HEK293 (cell line): ENCODE data around the gene USP36.

Experiments used
- CTCF ChIA-PET: fragments of 350-600 bp; formaldehyde crosslinking; extraction: SDS; loops from one replicate; lab custom pipeline; 2021; ENCODE audit warnings: antibody characterized with exemption; lab: Yijun Ruan, JAX
- POLR2A ChIA-PET: fragments of 300-600 bp; formaldehyde crosslinking; extraction: SDS; loops from one replicate; lab custom pipeline; 2020; ENCODE audit warnings: antibody characterized with exemption, inconsistent platforms; lab: Yijun Ruan, JAX
- H3K27ac ChIP-seq: fragments of 200-500 bp; sonication (Bioruptor generic); 2 replicates; pipeline ENCODE4 v1.5.1; 2014; ENCODE audit warnings: low read depth, low read length, control low read depth, inconsistent platforms; ENCODE audit errors: extremely low read depth
- H3K36me3 ChIP-seq, 2 experiments: fragments of 200-500 bp in 1 of 2; sonication (Bioruptor generic) in 1 of 2; 1 replicate in 1 of 2; 2 replicates in 1 of 2; pipeline ENCODE4 v1.5.1; 2014 to 2017; ENCODE audit warnings: inconsistent platforms in 2 of 2, low read length in 2 of 2; ENCODE audit not compliant: control insufficient read depth in 2 of 2, insufficient read depth in 1 of 2
- H3K4me1 ChIP-seq: fragments of 200-500 bp; sonication (Bioruptor generic); 2 replicates; pipeline ENCODE4 v1.5.1; 2014; ENCODE audit warnings: mild to moderate bottlenecking, low read length, inconsistent platforms; ENCODE audit not compliant: control insufficient read depth, insufficient read depth
- H3K4me3 ChIP-seq: 2 replicates; pipeline ENCODE4 v1.5.1; 2011; ENCODE audit warnings: low read depth, mild to moderate bottlenecking, control low read depth, low read length, moderate library complexity
- H3K9me3 ChIP-seq: fragments of 200-500 bp; sonication (Bioruptor generic); 2 replicates; pipeline ENCODE4 v1.5.1; 2014; ENCODE audit warnings: low read depth, low read length, inconsistent platforms; ENCODE audit not compliant: control insufficient read depth, insufficient read depth
- GLIS1 ChIP-seq: fragments of 450-650 bp; formaldehyde crosslinking; IDR thresholded peaks from 2 replicates; pipeline ENCODE4 v1.5.1; 2016; ENCODE audit warnings: missing biosample characterization, missing genetic modification characterization
- SCRT2 ChIP-seq: fragments of 450-650 bp; formaldehyde crosslinking; IDR thresholded peaks from 2 replicates; pipeline ENCODE4 v1.5.1; 2016; ENCODE audit warnings: missing biosample characterization, missing genetic modification characterization
- SP2 ChIP-seq: fragments of 450-650 bp; formaldehyde crosslinking; IDR thresholded peaks from 2 replicates; pipeline ENCODE4 v1.5.1; 2016; ENCODE audit warnings: missing biosample characterization, missing genetic modification characterization
- ZBTB20 ChIP-seq: fragments of 450-650 bp; formaldehyde crosslinking; IDR thresholded peaks from 2 replicates; pipeline ENCODE4 v1.5.1; 2016; ENCODE audit warnings: missing biosample characterization, missing genetic modification characterization
- ZNF280C ChIP-seq: fragments of 450-650 bp; formaldehyde crosslinking; IDR thresholded peaks from 2 replicates; pipeline ENCODE4 v1.5.1; 2016; ENCODE audit warnings: missing biosample characterization, missing genetic modification characterization
- ZNF292 ChIP-seq: fragments of 450-650 bp; formaldehyde crosslinking; IDR thresholded peaks from 2 replicates; pipeline ENCODE4 v1.5.1; 2016; ENCODE audit warnings: low read depth, missing biosample characterization, missing genetic modification characterization, borderline replicate concordance
- ZNF324 ChIP-seq: fragments of 450-650 bp; formaldehyde crosslinking; IDR thresholded peaks from 2 replicates; pipeline ENCODE4 v1.5.1; 2016; ENCODE audit warnings: missing biosample characterization, missing genetic modification characterization
- ZNF555 ChIP-seq: fragments of 450-650 bp; formaldehyde crosslinking; conservative IDR thresholded peaks from 2 replicates; pipeline ENCODE4 v1.5.1; 2017; ENCODE audit warnings: missing biosample characterization, mild to moderate bottlenecking, missing genetic modification characterization, inconsistent platforms
- ZNF561 ChIP-seq: fragments of 450-650 bp; IDR thresholded peaks from 2 replicates; pipeline ENCODE4 v1.5.1; 2018; ENCODE audit warnings: missing biosample characterization, missing genetic modification characterization, borderline replicate concordance
- ZNF677 ChIP-seq: fragments of 450-650 bp; IDR thresholded peaks from 2 replicates; pipeline ENCODE4 v1.5.0; 2018; ENCODE audit warnings: missing biosample characterization, mild to moderate bottlenecking, missing genetic modification characterization, moderate library complexity
- ZSCAN23 ChIP-seq: fragments of 450-650 bp; formaldehyde crosslinking; IDR thresholded peaks from 2 replicates; pipeline ENCODE4 v1.5.1; 2016; ENCODE audit warnings: missing biosample characterization, missing genetic modification characterization
- TF ChIP-seq, protein P1 (sequence below): fragments of 450-650 bp; formaldehyde crosslinking; IDR thresholded peaks from 2 replicates; pipeline ENCODE4 v1.5.1; 2016; ENCODE audit warnings: missing biosample characterization, missing genetic modification characterization, borderline replicate concordance
- TF ChIP-seq, protein P2 (sequence below): fragments of 450-650 bp; formaldehyde crosslinking; IDR thresholded peaks from 2 replicates; pipeline ENCODE4 v1.5.1; 2016; ENCODE audit warnings: missing biosample characterization, missing genetic modification characterization
- TF ChIP-seq, protein P3 (sequence below): fragments of 450-650 bp; formaldehyde crosslinking; IDR thresholded peaks from 2 replicates; pipeline ENCODE4 v1.5.1; 2016; ENCODE audit warnings: missing biosample characterization, missing genetic modification characterization, borderline replicate concordance

USP36 gene

GRCh38 chr17:78818932-78819331 lies 21.7 kb downstream of the USP36 start (continued):
- TF ChIP-seq, protein P1, sequence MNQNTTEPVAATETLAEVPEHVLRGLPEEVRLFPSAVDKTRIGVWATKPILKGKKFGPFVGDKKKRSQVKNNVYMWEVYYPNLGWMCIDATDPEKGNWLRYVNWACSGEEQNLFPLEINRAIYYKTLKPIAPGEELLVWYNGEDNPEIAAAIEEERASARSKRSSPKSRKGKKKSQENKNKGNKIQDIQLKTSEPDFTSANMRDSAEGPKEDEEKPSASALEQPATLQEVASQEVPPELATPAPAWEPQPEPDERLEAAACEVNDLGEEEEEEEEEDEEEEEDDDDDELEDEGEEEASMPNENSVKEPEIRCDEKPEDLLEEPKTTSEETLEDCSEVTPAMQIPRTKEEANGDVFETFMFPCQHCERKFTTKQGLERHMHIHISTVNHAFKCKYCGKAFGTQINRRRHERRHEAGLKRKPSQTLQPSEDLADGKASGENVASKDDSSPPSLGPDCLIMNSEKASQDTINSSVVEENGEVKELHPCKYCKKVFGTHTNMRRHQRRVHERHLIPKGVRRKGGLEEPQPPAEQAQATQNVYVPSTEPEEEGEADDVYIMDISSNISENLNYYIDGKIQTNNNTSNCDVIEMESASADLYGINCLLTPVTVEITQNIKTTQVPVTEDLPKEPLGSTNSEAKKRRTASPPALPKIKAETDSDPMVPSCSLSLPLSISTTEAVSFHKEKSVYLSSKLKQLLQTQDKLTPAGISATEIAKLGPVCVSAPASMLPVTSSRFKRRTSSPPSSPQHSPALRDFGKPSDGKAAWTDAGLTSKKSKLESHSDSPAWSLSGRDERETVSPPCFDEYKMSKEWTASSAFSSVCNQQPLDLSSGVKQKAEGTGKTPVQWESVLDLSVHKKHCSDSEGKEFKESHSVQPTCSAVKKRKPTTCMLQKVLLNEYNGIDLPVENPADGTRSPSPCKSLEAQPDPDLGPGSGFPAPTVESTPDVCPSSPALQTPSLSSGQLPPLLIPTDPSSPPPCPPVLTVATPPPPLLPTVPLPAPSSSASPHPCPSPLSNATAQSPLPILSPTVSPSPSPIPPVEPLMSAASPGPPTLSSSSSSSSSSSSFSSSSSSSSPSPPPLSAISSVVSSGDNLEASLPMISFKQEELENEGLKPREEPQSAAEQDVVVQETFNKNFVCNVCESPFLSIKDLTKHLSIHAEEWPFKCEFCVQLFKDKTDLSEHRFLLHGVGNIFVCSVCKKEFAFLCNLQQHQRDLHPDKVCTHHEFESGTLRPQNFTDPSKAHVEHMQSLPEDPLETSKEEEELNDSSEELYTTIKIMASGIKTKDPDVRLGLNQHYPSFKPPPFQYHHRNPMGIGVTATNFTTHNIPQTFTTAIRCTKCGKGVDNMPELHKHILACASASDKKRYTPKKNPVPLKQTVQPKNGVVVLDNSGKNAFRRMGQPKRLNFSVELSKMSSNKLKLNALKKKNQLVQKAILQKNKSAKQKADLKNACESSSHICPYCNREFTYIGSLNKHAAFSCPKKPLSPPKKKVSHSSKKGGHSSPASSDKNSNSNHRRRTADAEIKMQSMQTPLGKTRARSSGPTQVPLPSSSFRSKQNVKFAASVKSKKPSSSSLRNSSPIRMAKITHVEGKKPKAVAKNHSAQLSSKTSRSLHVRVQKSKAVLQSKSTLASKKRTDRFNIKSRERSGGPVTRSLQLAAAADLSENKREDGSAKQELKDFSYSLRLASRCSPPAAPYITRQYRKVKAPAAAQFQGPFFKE (tag by site-specific recombination): no peak
- no peak for TF ChIP-seq GLIS1
- no peak for TF ChIP-seq ZNF555 (tag by site-specific recombination)
- TF ChIP-seq ZNF561 (tag by site-specific recombination): no peak

- H3K27ac ChIP-seq: no peak overlapping the region
- peaks cover 75 to 97% of the 10 kb centered on the region in 2 experiments for H3K36me3 ChIP-seq
- ChIA-PET POLR2A (no interaction called here), CTCF (interaction anchor here (0.7 to 1.2 kb wide), 3 partner anchors 8 to 321 kb away, joined by 3 to 7 read pairs (median 3); no protein-coding TSS in a partner anchor)
- no peak overlapping the region for H3K4me3 ChIP-seq
- no peaks in the 10 kb centered on the region for H3K9me3 ChIP-seq
- no peaks in the 10 kb centered on the region for H3K4me1 ChIP-seq
- no peak for TF ChIP-seq ZNF292 (tag by site-specific recombination)
- TF ChIP-seq SP2: no peak
- 0 out of 2 replicates have a peak, but pooled peaks have one; percentile 14 for TF ChIP-seq ZBTB20 (tag by site-specific recombination)
These were observed 22.3 kb downstream of the USP36 start for GRCh38 chr17:78818152-78818846.

DNA sequence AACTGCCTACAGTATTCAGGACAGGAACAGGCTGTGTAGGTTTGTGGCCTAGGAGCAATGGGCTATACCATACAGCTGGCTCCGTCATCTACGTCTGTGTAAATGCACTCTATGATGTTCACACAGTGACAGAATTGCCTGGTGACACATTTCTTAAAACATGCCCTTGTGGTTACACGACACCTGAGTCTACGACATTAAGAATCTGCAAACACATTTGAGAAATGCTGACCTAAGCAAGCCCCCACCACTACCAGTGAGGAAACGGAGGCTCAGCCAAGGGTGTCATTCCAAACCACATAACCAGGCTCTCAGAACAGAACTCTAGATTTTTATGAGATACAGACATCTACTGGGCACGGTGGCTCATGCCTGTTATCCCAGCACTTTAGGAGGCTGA lies 23.5 kb downstream of the USP36 start:
- Histone ChIP-seq H3K4me3 (no peak overlapping the region), H3K9me3 (no peaks in the 10 kb centered on the region), H3K4me1 (no peaks in the 10 kb centered on the region), H3K36me3 (peaks cover 86 to 97% of the 10 kb centered on the region in 2 experiments), H3K27ac (no peak overlapping the region)
- ChIA-PET CTCF (interaction anchor here (0.6 kb wide), 2 partner anchors 16 to 35 kb away, joined by 3 read pairs; no protein-coding TSS in a partner anchor), POLR2A (no interaction called here)
- TF ChIP-seq ZNF324 (tag by site-specific recombination): no peak
- no peak for TF ChIP-seq ZNF280C (tag by site-specific recombination)
- TF ChIP-seq ZNF677 (tag by site-specific recombination): no peak
- TF ChIP-seq, protein P2, sequence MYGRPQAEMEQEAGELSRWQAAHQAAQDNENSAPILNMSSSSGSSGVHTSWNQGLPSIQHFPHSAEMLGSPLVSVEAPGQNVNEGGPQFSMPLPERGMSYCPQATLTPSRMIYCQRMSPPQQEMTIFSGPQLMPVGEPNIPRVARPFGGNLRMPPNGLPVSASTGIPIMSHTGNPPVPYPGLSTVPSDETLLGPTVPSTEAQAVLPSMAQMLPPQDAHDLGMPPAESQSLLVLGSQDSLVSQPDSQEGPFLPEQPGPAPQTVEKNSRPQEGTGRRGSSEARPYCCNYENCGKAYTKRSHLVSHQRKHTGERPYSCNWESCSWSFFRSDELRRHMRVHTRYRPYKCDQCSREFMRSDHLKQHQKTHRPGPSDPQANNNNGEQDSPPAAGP (tag by site-specific recombination): no peak
- no peak for TF ChIP-seq SCRT2 (tag by site-specific recombination)
- no peak for TF ChIP-seq ZSCAN23 (tag by site-specific recombination)
- TF ChIP-seq, protein P3, sequence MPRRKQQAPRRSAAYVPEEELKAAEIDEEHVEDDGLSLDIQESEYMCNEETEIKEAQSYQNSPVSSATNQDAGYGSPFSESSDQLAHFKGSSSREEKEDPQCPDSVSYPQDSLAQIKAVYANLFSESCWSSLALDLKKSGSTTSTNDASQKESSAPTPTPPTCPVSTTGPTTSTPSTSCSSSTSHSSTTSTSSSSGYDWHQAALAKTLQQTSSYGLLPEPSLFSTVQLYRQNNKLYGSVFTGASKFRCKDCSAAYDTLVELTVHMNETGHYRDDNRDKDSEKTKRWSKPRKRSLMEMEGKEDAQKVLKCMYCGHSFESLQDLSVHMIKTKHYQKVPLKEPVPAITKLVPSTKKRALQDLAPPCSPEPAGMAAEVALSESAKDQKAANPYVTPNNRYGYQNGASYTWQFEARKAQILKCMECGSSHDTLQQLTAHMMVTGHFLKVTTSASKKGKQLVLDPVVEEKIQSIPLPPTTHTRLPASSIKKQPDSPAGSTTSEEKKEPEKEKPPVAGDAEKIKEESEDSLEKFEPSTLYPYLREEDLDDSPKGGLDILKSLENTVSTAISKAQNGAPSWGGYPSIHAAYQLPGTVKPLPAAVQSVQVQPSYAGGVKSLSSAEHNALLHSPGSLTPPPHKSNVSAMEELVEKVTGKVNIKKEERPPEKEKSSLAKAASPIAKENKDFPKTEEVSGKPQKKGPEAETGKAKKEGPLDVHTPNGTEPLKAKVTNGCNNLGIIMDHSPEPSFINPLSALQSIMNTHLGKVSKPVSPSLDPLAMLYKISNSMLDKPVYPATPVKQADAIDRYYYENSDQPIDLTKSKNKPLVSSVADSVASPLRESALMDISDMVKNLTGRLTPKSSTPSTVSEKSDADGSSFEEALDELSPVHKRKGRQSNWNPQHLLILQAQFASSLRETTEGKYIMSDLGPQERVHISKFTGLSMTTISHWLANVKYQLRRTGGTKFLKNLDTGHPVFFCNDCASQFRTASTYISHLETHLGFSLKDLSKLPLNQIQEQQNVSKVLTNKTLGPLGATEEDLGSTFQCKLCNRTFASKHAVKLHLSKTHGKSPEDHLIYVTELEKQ (tag by site-specific recombination): no peak
